HG03565 (cell line): Measurements from ENCODE around the gene PCSK6.
"Not testable (repeated sequence)": the region's sequence is repeated elsewhere in the genome, so short reads cannot be mapped to it uniquely, and the experiment has no call there.

Experiments used
- ATAC-seq: cut with Tn5 transposase; IDR thresholded peaks from one replicate; pipeline ENCODE4 v1.9.1; 2021; ENCODE audit warnings: mild to moderate bottlenecking, moderate library complexity; ENCODE audit not compliant: unreplicated experiment

Gene PCSK6

DNA sequence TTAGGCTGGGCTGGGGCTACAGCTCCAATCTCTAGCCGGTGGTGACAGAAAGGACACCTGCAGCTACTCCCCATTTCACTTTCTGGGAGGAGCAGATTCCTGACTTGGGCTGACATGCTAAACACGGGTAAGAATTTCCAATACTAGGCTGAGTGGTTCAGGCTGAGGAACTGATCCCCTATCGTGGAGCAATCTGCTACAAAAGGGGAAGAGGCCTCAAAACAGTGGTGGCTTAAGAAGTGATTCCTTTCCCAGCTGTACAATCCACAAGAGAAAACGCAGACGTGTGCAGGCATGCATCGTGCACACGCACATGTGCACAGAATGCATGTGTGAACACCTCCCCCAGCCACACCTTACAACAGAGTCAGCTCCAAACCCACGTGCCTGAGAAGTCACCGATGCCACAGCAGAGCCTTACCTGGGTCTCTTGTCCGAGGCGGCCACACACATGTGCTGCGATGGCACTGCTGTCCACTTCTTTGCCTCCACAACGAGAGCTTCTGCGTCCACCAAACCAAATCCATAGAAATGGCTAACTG lies 107.8 kb downstream of the PCSK6 start:
- ATAC-seq: no peak

DNA sequence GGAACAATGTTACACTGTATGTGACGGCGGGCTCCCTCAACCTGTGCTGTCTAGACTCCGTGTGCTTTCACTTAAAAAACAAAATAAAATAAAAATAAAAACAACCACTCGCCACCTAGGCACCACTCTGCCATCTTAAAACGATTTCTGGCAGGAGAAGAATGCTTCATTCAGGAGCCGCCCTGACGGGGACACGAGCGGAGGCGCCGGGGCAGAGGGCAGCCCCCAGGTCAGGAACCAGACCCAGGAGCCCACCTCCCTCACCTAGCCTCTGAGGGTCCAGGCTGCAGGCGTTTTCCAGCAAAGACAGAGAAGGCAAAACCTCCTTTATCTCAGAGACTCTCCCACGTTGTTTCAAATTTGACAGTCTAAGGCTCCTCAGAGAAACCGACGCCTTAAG lies 109.4 kb downstream of the PCSK6 start:
- ATAC-seq: no peak

DNA sequence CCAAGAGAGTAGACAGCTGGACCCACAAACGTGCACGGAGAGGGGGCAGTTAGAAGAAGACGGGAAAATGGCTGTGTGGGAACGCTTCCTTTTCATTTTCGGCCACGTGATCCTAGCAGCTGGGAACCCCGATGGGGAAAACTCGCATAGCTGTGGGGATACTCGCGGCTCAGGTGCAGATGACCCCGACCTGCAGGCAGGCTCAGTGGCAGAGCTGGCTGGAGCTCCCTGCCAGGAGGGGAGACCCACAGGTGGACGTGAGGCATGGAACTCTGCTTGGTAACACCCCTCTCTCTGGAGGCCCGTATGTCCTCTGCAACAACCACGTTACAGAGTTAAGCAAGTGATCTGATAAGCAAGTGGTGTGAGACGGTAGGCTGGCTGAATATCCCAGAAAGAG lies 109.9 kb downstream of the PCSK6 start:
- ATAC-seq: no peak

DNA sequence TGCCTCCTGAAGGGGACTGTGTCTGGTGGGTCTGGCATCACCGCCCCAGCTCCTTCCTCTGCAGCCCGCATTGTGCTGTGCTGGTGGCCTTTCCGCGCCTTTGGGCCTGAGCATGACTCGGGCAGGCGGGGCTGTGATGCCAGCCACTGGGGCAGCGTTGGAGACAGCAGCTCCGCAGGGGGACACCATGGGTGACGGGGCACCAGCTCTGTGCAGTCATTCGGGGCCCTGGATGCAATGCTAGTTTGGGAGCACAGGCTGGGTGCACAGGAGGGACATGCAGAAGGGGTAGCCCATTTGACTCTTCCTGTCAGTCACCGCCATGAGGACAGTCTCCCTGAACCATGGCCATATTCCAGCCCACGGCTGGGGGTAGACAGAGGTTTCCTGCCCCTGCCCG lies 110.6 kb downstream of the PCSK6 start:
- no peak for ATAC-seq

DNA sequence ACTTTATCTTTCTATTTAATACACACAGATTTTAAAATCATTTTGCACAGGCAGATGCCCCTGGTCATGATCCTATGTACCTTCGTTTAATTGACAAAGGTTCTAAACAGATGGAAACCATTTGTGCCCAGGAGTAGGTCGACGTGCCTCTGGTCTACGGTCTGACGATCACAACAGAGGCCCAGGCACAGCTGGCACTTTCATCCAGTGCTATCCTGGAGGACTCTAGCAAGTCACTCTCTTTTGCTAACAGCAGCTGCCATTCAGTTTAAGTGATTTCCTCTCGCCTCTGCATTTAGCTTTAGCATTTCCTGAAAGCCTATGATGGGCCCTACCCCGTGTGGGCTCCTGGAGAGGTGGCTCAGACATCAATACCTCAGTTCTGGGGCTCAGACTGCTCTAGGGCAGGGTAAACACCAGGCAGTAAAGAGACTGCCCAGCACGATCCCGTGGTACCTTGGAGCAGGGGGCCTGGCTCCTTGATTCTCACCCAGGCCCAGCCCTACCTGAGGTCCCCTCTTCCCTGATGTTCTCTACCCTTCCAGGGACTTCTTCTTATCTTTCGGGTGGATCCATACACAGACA lies 111.2 kb downstream of the PCSK6 start:
- no peak for ATAC-seq

DNA sequence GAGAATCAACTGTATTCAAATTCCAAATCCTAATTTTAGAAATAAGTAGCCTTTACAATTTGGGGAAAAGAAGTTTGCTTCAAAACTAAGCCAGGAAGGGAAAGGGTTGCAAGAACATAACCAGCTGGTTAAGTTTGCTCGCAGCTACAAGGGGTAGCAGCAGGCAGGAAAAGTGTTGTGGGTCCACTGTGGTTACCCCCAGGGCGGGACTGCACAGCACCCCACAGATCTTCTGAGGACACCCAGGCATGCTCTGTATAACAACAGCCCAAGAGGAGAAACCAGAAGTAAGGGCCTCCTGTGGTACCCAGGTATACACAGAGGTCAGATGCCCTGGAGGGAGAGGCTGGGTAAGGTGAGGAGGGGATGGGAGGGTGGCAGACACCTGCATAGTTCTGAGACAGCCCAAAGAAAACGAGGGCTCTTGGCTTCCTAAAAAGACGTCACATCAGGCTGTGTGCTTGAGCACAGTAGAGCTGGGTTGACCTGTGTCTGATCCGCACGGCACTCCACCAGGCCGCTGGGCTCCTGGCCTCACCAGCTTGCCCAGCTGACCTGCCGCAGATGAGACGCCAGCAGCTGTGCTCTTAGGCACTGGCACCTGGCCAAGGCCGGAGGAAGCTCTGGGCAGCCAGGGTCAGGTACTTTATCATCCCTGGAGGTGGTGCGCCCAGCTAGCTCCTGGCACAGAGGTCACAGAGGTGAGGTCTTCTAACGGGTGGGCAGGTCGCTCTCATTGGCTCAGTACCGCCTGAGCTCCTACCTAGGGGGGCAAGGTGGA lies 112.7 kb downstream of the PCSK6 start:
- no peak for ATAC-seq

DNA sequence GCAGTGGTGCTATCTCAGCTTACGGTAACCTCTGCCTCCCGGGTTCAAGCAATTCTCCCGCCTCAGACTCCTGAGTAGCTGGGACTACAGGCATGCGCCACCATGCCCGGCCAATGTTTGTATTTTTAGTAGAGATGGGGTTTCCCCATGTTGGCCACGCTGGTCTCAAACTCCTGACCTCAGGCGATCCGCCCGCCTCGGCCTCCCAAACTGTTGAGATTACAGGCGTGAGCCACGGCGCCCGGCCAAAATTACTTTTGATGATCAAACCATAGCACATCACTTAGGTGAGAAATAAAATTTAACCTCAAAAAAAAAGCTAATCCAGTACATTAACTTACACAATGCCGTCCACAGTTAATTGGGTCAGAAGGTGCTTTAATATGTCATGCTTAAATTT lies 114.5 kb downstream of the PCSK6 start:
- not testable (repeated sequence) for ATAC-seq

DNA sequence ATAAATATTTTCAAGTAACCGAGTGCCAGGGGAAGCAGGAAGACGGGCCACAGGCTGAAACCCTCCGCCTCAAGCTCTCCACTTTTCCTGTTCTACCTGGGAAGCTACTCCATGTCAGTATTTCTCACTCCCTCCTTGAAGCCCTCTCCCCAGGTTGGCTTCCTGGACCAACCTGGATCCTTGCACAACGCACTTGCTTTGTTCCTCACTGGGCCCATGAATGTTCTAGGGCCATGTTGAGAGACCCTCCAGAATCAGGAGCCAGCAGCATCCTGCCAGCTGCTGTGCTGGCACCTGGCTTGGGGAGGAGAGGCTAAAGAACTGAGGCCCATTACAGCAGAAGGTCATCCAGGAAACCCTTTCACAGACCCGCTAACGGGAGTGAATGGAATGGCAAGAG lies 115.2 kb downstream of the PCSK6 start:
- no peak for ATAC-seq

DNA sequence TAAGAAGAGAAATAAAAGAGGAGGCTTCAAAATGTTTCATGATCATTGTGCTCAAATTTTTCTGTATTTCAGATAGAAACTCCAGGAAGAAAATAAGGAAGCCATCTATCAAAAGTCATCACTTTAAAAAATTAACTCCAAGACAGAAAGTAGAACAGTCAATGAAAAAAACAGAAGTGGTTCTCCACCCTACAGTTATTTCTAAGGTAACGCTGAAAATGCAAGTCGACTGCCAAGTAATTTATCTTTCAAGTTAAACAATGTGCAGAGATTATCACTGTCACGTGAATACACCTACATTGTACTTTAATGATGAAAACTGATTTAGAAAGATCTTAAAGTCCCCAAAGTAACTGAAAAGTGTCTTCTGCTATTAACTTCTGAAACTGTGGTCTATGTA lies 115.9 kb downstream of the PCSK6 start:
- ATAC-seq: no peak

DNA sequence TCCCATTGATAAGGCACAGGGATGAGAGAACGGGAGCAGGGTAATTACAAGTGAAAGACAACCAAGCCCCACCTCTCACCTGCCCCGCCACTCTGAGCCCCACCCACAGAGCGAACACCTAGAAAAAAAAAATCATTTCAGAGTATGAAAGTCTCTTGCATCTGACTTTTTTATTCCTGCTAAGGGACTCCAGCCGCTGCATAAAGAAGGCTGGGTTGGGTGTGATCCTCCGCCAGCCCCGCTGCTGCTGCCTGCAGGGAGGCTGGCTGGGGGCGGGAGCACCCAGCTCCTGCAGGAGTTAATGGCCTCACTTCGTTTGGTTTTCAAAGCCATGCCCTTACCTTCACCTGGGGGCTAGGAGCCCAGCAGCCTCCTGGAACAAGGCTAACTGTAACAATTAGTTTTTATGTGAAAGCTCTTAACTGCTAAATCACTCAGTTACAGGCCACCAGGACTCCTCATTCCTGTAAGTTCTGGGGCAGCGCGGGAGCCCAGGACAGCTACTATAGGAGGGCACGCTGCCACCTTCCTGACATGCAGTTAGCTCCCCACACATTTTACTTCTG lies 116.5 kb downstream of the PCSK6 start:
- no peak for ATAC-seq

DNA sequence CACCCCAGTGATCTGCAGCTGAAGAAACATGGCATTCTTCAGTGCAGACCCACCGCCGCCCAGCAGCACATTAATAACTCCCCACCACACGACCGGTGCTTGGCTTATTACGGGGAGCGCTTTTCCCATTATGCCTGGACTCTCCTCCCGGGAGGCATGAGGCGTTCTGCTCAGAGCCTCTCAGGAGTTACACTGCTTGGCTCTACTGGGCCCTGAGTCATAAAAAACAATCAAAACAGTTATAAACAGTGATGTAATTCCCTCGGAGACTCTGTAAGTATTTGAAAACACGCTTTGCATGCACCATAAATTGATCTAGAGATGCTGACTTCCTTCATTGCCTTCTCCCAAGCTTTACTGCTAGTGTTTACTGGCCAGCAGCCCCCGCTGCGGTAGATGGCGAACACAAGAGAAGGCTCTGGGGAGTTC lies 117.3 kb downstream of the PCSK6 start:
- no peak for ATAC-seq

DNA sequence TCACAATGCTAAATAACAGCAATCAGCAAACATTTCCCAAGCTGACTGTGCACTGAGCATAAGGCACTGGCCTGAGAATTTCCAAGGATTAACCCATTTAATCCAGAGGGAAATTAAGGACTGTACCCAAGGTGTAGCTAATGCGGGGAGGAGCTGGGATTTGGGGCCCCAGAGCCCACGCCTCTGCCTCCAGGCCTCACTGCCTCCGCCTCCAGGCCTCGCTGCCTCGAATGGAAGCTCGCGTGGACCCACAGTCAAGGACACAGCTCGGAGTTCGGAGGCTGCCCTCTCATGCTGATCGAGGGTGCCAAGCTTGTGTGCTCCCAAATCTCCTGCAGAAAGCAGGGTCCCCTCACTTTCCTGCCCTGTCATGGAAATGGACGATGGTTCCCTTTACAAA lies 118.0 kb downstream of the PCSK6 start:
- ATAC-seq: no peak

DNA sequence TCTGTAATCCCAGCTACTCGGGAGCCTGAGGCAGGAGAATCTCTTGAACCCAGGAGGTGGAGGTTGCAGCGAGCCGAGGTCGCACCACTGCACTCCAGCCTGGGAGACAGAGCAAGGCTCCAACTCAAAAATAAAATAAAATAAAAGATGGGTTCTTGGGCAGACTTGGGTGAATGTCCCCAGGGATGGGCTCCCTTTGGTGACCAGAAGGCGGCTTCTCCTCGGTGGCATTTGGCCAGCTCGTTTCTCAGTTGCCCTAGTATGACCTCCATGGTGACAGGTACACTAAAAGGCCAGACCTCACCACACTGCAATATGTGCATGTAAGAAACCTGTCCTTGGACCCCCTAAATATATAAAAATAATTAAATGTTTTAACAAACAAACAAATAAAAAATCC lies 118.4 kb downstream of the PCSK6 start:
- ATAC-seq: no peak

DNA sequence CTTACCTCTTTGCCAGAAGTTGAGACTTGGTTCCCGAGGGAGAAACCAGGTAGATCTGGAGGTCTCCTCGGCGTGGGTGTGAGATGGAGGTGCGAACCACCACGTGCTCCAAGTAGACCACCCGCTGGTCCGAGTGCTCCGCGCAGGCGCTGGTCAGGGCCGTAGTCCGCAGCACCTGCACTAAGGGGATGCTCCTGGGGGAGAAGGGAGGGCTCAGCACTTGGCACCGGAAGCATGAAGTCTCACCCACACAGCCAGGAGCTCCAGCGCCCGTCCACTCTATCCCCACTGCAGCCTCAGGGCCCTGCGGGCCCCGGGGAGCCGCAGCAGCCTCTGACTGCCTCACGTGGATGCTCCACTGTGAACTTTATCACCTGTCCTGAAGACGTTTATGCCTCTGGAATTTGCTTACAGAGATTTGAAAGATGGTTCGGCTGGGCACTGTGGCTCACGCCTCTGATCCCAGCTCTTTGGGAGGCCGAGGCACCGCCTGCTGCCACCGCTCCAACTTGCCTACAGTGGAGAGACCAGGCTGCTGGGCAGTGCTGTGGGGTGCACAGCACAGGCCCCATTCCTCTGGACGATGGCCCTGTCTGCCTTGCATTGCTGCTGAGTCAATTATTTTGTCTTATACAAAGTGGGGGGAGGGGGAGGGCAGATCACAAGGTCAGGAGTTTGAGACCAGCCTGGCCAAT lies 119.0 kb downstream of the PCSK6 start:
- ATAC-seq: no peak

DNA sequence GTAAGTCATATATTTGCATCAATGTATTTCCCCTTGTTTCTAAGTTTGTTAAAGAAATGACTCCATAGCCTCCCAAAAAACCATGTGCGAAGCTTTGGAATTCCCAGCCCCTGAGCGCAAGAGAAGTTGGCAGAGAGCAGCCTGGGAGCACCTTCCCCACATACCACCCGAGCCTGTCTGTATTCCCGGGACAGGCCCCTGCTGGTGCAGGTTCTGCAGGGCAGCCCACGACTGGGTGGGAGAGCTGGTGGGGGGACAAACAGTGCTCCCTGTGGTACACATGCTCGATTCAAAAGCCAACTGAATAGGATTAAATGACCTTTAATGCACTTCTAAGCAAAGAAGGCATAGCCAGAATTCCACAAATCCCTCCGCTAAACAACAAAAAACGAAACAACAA lies 119.8 kb downstream of the PCSK6 start:
- ATAC-seq: no peak

DNA sequence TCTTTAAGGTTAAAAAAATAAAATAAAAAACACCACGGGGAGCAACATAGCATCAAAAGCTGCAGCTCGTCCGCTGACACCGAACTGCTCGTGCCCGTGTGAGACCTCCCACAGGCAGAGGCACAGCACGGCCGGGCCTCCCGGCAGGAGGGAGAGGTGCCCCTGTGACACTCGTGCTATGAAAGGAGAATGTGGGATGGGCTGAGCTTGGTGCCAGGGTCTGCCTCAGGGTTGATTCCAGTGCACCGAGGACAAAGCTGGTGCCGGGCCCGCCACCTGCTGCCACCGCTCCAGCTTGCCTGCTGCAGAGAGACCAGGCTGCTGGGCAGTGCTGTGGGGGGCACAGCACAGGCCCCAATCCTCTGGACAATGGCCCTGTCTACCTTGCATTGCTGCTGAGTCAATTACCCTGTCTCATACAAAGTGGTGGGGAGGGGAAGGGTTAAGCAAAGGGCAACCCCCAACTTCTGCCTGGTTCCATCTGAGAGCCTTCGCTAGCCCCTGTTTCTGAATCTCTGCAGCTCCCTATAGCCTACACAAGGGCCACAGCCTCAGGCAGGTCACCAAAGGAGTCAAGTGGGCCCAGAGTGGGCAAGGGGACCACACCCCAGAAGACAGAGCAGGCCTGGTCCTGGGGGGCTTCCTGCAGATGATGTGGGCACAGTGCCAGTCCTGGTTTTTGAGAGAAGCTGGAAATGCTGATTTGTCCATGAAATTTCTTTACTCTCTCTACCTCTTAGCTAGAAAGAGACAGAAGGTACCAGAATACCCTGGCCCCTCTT lies 120.5 kb downstream of the PCSK6 start:
- no peak for ATAC-seq

DNA sequence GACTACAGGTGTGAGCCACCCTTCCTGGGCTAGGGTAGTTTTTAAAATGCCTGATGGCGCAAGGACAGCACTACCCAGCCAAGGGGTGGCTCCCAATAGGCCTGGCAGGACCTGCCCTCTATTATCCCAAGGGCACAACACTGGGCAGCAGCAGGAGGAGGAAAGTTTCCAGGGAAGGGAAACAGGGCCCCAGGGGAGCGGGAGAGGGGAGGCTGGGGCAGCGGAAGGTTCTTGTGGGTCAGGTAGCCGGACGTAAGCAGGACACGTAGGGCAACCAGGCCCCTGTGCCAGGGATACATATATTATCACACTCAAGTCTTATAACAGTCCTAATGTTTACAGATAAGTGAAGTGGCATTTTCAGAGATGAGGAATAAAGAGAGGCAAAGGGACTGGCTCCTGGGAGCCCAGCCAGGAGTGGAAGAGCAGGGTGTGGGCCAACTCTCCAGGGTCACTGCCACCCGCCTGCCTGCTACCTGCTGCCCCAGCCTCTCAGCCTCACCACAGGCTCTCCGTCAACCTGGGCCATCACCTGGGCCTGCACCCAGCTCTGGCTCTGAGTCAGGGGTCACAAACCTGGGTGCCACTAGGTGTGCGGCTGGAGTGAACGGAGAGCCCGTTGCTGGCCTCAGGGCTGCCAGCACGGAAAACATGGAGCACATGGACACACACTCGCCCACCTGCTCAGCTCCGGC lies 121.3 kb downstream of the PCSK6 start:
- no peak for ATAC-seq

DNA sequence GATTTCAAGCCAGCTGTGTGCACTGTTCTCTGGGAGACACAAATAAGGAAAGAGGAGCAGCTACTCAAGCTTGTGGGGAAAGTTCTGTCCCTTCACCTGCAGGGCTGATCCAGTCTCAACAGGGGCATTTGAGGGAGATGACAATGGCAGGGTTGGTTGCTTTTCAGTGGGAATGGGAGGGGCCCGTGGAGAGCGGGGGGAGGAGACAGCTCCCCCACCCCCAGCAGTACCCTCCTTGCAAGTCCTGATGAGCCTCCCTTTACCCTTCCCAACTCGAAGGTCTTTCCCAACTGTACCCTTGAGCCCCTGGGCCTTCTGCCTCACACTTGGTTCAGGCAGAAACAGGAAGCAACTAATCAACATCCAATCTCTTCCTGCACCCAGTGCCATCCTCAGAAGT lies 122.7 kb downstream of the PCSK6 start:
- ATAC-seq: no peak

DNA sequence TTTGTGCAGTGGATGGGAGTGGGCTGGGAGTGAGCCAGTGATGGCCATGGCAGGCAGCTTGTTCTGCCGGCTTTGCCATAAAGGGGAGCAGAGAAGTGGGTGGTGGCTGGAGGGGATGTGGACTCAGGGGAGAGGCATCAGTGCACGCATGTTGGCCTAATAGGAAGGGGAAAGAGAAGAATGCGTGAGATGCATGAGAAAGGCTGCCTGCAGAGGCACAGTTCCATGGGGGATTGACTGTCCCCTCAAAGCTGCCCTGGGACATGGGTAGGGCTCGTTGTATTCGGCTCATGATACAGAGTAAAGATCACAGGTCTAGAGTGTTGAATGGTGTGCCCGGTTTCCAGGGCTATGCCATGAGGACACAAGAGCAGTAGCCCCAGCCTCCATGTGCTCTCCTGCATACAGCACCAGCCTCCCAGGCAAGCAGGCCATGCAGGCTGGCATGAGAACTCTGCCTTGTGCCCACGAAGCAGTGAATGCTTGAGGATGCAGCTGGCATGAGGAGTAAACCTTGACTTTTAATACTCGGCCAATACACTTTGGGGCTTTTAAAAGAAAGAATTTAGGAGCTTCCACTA lies 126.4 kb downstream of the PCSK6 start:
- no peak for ATAC-seq

DNA sequence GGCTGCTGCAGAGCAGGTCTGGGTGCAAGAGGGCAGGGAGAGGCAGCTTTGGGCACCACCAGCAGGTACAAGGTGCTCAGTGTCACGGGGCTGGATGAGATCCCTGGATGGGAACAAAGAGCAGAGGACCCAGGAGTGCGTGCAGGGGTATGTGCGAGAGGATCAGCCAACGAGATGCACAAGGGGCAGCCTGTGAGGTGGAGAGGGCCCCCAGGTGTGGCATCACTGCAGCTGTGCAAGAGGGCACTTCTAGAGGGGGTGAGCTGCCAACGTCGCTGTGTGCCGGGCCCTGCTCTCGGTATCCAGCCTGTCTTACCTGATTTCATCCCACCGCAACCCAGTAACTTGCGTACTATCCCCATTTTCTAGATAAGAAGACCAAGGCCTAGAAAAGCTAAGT lies 127.1 kb downstream of the PCSK6 start:
- no peak for ATAC-seq
